DND-41 (cell line): Measurements from ENCODE around the gene LINGO1.

Source experiments
- CTCF ChIP-seq: IDR thresholded peaks from 2 replicates; pipeline ENCODE4 v1.5.1; 2012; ENCODE audit warnings: borderline replicate concordance, low read length, moderate library complexity, mild to moderate bottlenecking; ENCODE audit not compliant: poor library complexity, severe bottlenecking; ENCODE audit errors: extremely low read depth
- EZH2 ChIP-seq: IDR thresholded peaks from 3 replicates; pipeline ENCODE4 v1.6.1; 2012; ENCODE audit warnings: borderline replicate concordance, low read depth, mild to moderate bottlenecking, moderate library complexity, low read length, inconsistent platforms; ENCODE audit not compliant: severe bottlenecking

- no peak for TF ChIP-seq CTCF
- TF ChIP-seq EZH2 = no peak
These were observed 64.4 kb downstream of the LINGO1 start for GRCh38 chr15:77568014-77568972.
